ENCODE data around the gene TAF1A. TPM values are rescaled to one million over a fixed set of nuclear protein-coding genes. Genes with fewer than 3 reads are reported as not detected.

TAF1A gene
- polyA plus RNA-seq (2013, experiment 1 of 4), result 21.6 TPM
- polyA plus RNA-seq (2013, experiment 2 of 4), result 21.5 TPM
- 17.9 TPM for polyA plus RNA-seq (2013, experiment 3 of 4)
- 22.1 TPM for polyA plus RNA-seq (2013, experiment 4 of 4)

- H3K9me3 ChIP-seq (ENCODE audit: control insufficient read depth, low read length), result no peaks in the 10 kb centered on the region
- no peak within 1 kb of the TSS for H3K27ac ChIP-seq (ENCODE audit: insufficient read depth, low read depth, low read length, poor library complexity, severe bottlenecking)
- H3K4me1 ChIP-seq (ENCODE audit: control insufficient read depth, insufficient read depth, low read length), result peaks cover 5% of the 10 kb centered on the region
- 0 to 1% methylated on average over 41 of the region's 41 CpGs for WGBS, 2 experiments
- no peaks in the 10 kb centered on the region for H3K27me3 ChIP-seq (ENCODE audit: control insufficient read depth, insufficient read depth, low read length, poor library complexity, severe bottlenecking)
- H3K36me3 ChIP-seq (ENCODE audit: control insufficient read depth, insufficient read depth, low read length), result no peaks in the 10 kb centered on the region
- H3K4me3 ChIP-seq (ENCODE audit: insufficient read depth, low read depth, low read length), result peak within 1 kb of the TSS; percentile 57
These were observed at the start of gene TAF1A for GRCh38 chr1:222589462-222590302. Gene TAF1A (minus strand): TSS chr1:222589933.

GRCh38 chr1:222634180-222635013 lies 44.7 kb upstream of the TAF1A start:
- Histone ChIP-seq H3K36me3 (ENCODE audit: control insufficient read depth, insufficient read depth, low read length) (peaks cover 33% of the 10 kb centered on the region), H3K4me3 (ENCODE audit: insufficient read depth, low read depth, low read length) (no peak overlapping the region), H3K27ac (ENCODE audit: insufficient read depth, low read depth, low read length, poor library complexity, severe bottlenecking) (no peak overlapping the region), H3K27me3 (ENCODE audit: control insufficient read depth, insufficient read depth, low read length, poor library complexity, severe bottlenecking) (no peaks in the 10 kb centered on the region), H3K9me3 (ENCODE audit: control insufficient read depth, low read length) (no peaks in the 10 kb centered on the region), H3K4me1 (ENCODE audit: control insufficient read depth, insufficient read depth, low read length) (no peaks in the 10 kb centered on the region)
- WGBS, 2 experiments, result 46 to 54% methylated on average over 6 to 7 of the region's 7 CpGs

GRCh38 chr1:222632749-222633148 lies 43.0 kb upstream of the TAF1A start:
- WGBS, 2 experiments, result 98 to 100% methylated on average over 1 to 2 of the region's 2 CpGs
- H3K4me1 ChIP-seq (ENCODE audit: control insufficient read depth, insufficient read depth, low read length), result no peaks in the 10 kb centered on the region

GRCh38 chr1:222631611-222632208 lies 42.0 kb upstream of the TAF1A start:
- Histone ChIP-seq H3K27me3 (ENCODE audit: control insufficient read depth, insufficient read depth, low read length, poor library complexity, severe bottlenecking) (no peaks in the 10 kb centered on the region), H3K4me1 (ENCODE audit: control insufficient read depth, insufficient read depth, low read length) (no peaks in the 10 kb centered on the region), H3K4me3 (ENCODE audit: insufficient read depth, low read depth, low read length) (no peak overlapping the region), H3K36me3 (ENCODE audit: control insufficient read depth, insufficient read depth, low read length) (peaks cover 36% of the 10 kb centered on the region), H3K9me3 (ENCODE audit: control insufficient read depth, low read length) (no peaks in the 10 kb centered on the region), H3K27ac (ENCODE audit: insufficient read depth, low read depth, low read length, poor library complexity, severe bottlenecking) (no peak overlapping the region)
- WGBS, 2 experiments, result 95 to 99% methylated on average over 3 of the region's 3 CpGs

More at GRCh38 chr1:222632749-222633148, 43.0 kb upstream of the TAF1A start:
- Histone ChIP-seq H3K36me3 (ENCODE audit: control insufficient read depth, insufficient read depth, low read length) (peaks cover 36% of the 10 kb centered on the region), H3K27ac (ENCODE audit: insufficient read depth, low read depth, low read length, poor library complexity, severe bottlenecking) (no peak overlapping the region), H3K9me3 (ENCODE audit: control insufficient read depth, low read length) (no peaks in the 10 kb centered on the region), H3K4me3 (ENCODE audit: insufficient read depth, low read depth, low read length) (no peak overlapping the region), H3K27me3 (ENCODE audit: control insufficient read depth, insufficient read depth, low read length, poor library complexity, severe bottlenecking) (no peaks in the 10 kb centered on the region)

GRCh38 chr1:222629921-222630535 lies 40.3 kb upstream of the TAF1A start:
- Histone ChIP-seq H3K4me3 (ENCODE audit: insufficient read depth, low read depth, low read length) (no peak overlapping the region), H3K27me3 (ENCODE audit: control insufficient read depth, insufficient read depth, low read length, poor library complexity, severe bottlenecking) (no peaks in the 10 kb centered on the region), H3K4me1 (ENCODE audit: control insufficient read depth, insufficient read depth, low read length) (no peaks in the 10 kb centered on the region), H3K9me3 (ENCODE audit: control insufficient read depth, low read length) (no peaks in the 10 kb centered on the region), H3K36me3 (ENCODE audit: control insufficient read depth, insufficient read depth, low read length) (peaks cover 34% of the 10 kb centered on the region), H3K27ac (ENCODE audit: insufficient read depth, low read depth, low read length, poor library complexity, severe bottlenecking) (no peak overlapping the region)
- 92 to 94% methylated on average over 7 of the region's 7 CpGs for WGBS, 2 experiments

- Histone ChIP-seq H3K4me3 (ENCODE audit: insufficient read depth, low read depth, low read length) (no peak overlapping the region), H3K4me1 (ENCODE audit: control insufficient read depth, insufficient read depth, low read length) (no peaks in the 10 kb centered on the region), H3K27me3 (ENCODE audit: control insufficient read depth, insufficient read depth, low read length, poor library complexity, severe bottlenecking) (no peaks in the 10 kb centered on the region), H3K9me3 (ENCODE audit: control insufficient read depth, low read length) (no peaks in the 10 kb centered on the region), H3K27ac (ENCODE audit: insufficient read depth, low read depth, low read length, poor library complexity, severe bottlenecking) (no peak overlapping the region), H3K36me3 (ENCODE audit: control insufficient read depth, insufficient read depth, low read length) (peaks cover 27% of the 10 kb centered on the region)
- WGBS, 2 experiments, result 93 to 95% methylated on average over 6 of the region's 6 CpGs
These were observed 37.5 kb upstream of the TAF1A start for GRCh38 chr1:222627232-222627631.

GRCh38 chr1:222624214-222624613 lies 34.5 kb upstream of the TAF1A start:
- Histone ChIP-seq H3K27me3 (ENCODE audit: control insufficient read depth, insufficient read depth, low read length, poor library complexity, severe bottlenecking) (no peaks in the 10 kb centered on the region), H3K27ac (ENCODE audit: insufficient read depth, low read depth, low read length, poor library complexity, severe bottlenecking) (no peak overlapping the region), H3K36me3 (ENCODE audit: control insufficient read depth, insufficient read depth, low read length) (peaks cover 10% of the 10 kb centered on the region), H3K4me1 (ENCODE audit: control insufficient read depth, insufficient read depth, low read length) (peaks cover 8% of the 10 kb centered on the region), H3K9me3 (ENCODE audit: control insufficient read depth, low read length) (no peaks in the 10 kb centered on the region), H3K4me3 (ENCODE audit: insufficient read depth, low read depth, low read length) (no peak overlapping the region)
- WGBS, 2 experiments, result 91 to 97% methylated on average over 4 to 7 of the region's 7 CpGs

GRCh38 chr1:222623458-222623857 lies 33.7 kb upstream of the TAF1A start:
- no peak overlapping the region for H3K27ac ChIP-seq (ENCODE audit: insufficient read depth, low read depth, low read length, poor library complexity, severe bottlenecking)
- peaks cover 11% of the 10 kb centered on the region for H3K4me1 ChIP-seq (ENCODE audit: control insufficient read depth, insufficient read depth, low read length)
- no peak overlapping the region for H3K4me3 ChIP-seq (ENCODE audit: insufficient read depth, low read depth, low read length)
- H3K36me3 ChIP-seq (ENCODE audit: control insufficient read depth, insufficient read depth, low read length), result peaks cover 5% of the 10 kb centered on the region
- no peaks in the 10 kb centered on the region for H3K9me3 ChIP-seq (ENCODE audit: control insufficient read depth, low read length)
- H3K27me3 ChIP-seq (ENCODE audit: control insufficient read depth, insufficient read depth, low read length, poor library complexity, severe bottlenecking), result no peaks in the 10 kb centered on the region

GRCh38 chr1:222622765-222623164 lies 33.0 kb upstream of the TAF1A start:
- Histone ChIP-seq H3K27ac (ENCODE audit: insufficient read depth, low read depth, low read length, poor library complexity, severe bottlenecking) (no peak overlapping the region), H3K9me3 (ENCODE audit: control insufficient read depth, low read length) (no peaks in the 10 kb centered on the region), H3K27me3 (ENCODE audit: control insufficient read depth, insufficient read depth, low read length, poor library complexity, severe bottlenecking) (no peaks in the 10 kb centered on the region), H3K4me3 (ENCODE audit: insufficient read depth, low read depth, low read length) (no peak overlapping the region), H3K4me1 (ENCODE audit: control insufficient read depth, insufficient read depth, low read length) (peaks cover 11% of the 10 kb centered on the region), H3K36me3 (ENCODE audit: control insufficient read depth, insufficient read depth, low read length) (peaks cover 3% of the 10 kb centered on the region)
- WGBS, 2 experiments, result 94 to 97% methylated on average over 3 to 5 of the region's 5 CpGs
